OCI-LY1 (cell line): ENCODE data around the gene FCER1A.

ENCODE experiments used
- H2AFZ ChIP-seq: fragments of 200-600 bp; sonication (generic), shearing (Covaris generic); 2 replicates; pipeline ENCODE4 v1.6.0; 2014; ENCODE audit warnings: antibody characterized with exemption, mild to moderate bottlenecking, low read length
- H3F3A ChIP-seq: fragments of 200-600 bp; sonication (generic), shearing (Covaris generic); 2 replicates; pipeline ENCODE4 v1.6.0; 2014; ENCODE audit warnings: mild to moderate bottlenecking, antibody characterized with exemption, low read length, moderate library complexity; ENCODE audit not compliant: insufficient read depth
- H3K27ac ChIP-seq: fragments of 200-600 bp; sonication (generic); 2 replicates; pipeline ENCODE4 v1.5.1; 2014; ENCODE audit warnings: low read length, mixed run types, mild to moderate bottlenecking, low read depth; ENCODE audit not compliant: poor library complexity, severe bottlenecking
- H3K27me3 ChIP-seq: fragments of 200-600 bp; sonication (generic); 2 replicates; pipeline ENCODE4 v1.6.0; 2014; ENCODE audit warnings: antibody characterized with exemption, mild to moderate bottlenecking, low read length, moderate library complexity; ENCODE audit not compliant: insufficient read depth
- H3K36me3 ChIP-seq: fragments of 200-600 bp; sonication (generic); 2 replicates; pipeline ENCODE4 v1.6.1; 2014; ENCODE audit warnings: mild to moderate bottlenecking, antibody characterized with exemption, low read length, moderate library complexity, mixed read lengths; ENCODE audit not compliant: insufficient read depth
- H3K4me1 ChIP-seq: fragments of 200-600 bp; sonication (generic); 2 replicates; pipeline ENCODE4 v1.5.1; 2014; ENCODE audit warnings: mild to moderate bottlenecking, low read length, moderate library complexity; ENCODE audit not compliant: insufficient read depth, severe bottlenecking
- H3K4me2 ChIP-seq: fragments of 200-600 bp; sonication (generic), shearing (Covaris generic); 2 replicates; pipeline ENCODE4 v1.6.1; 2014; ENCODE audit warnings: low read length
- H3K4me3 ChIP-seq: fragments of 200-600 bp; sonication (generic); 2 replicates; pipeline ENCODE4 v1.5.1; 2014; ENCODE audit warnings: low read length, low read depth, mild to moderate bottlenecking, mixed read lengths; ENCODE audit not compliant: poor library complexity, severe bottlenecking
- H3K79me2 ChIP-seq: fragments of 200-600 bp; shearing (Covaris generic); 2 replicates; pipeline ENCODE4 v1.6.1; 2016; ENCODE audit warnings: mixed run types, low read length, mixed read lengths; ENCODE audit not compliant: insufficient read depth
- H3K9ac ChIP-seq: fragments of 200-600 bp; sonication (generic), shearing (Covaris generic); 2 replicates; pipeline ENCODE4 v1.6.1; 2014; ENCODE audit warnings: mild to moderate bottlenecking, low read length, mixed read lengths
- H3K9me2 ChIP-seq: fragments of 200-600 bp; sonication (generic), shearing (Covaris generic); 2 replicates; pipeline ENCODE4 v1.6.1; 2014; ENCODE audit warnings: low read depth, mild to moderate bottlenecking, low read length, mixed read lengths
- H3K9me3 ChIP-seq: fragments of 200-600 bp; shearing (Covaris generic); 2 replicates; pipeline ENCODE4 v1.6.1; 2014; ENCODE audit warnings: low read length, mixed read lengths
- H4K20me1 ChIP-seq: fragments of 200-600 bp; sonication (generic), shearing (Covaris generic); 2 replicates; pipeline ENCODE4 v1.6.0; 2016; ENCODE audit warnings: mild to moderate bottlenecking, low read length; ENCODE audit not compliant: insufficient read depth
- EZH2 ChIP-seq: fragments of 200-600 bp; sonication (generic), shearing (Covaris generic); IDR thresholded peaks from 2 replicates; pipeline ENCODE4 v1.8.0; 2017; ENCODE audit warnings: borderline replicate concordance, mixed run types, mild to moderate bottlenecking, antibody characterized with exemption, low read length, moderate library complexity, mixed read lengths
- TF ChIP-seq, protein P1 (sequence below): fragments of 200-600 bp; sonication (generic), shearing (Covaris generic); IDR thresholded peaks from 2 replicates; pipeline ENCODE4 v1.5.1; 2017; ENCODE audit warnings: mild to moderate bottlenecking, antibody characterized with exemption, low read length, moderate library complexity, mixed read lengths

FCER1A gene

DNA sequence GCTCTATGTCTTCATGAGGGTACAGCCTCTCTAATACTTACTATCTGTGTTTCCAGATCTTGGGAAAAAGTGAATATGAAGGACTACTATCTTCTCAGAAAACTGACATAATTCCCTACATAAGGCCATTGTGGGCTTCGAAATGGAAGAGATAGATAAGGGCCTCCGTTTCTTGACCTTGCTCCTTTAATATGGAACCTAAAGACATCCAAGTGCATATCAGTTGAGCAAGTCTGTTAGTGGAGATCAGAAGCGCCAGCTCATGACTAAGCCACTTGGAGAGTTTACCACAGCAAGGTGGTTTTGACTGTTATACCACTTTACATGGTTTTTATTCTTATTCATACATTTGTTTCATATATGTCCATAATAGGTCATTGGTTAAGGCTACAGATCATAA lies 35.3 kb upstream of the FCER1A start:
- Histone ChIP-seq H3K36me3 (no peaks in the 10 kb centered on the region), H3K9me2 (no peaks in the 10 kb centered on the region), H3K9me3 (no peaks in the 10 kb centered on the region), H3K4me1 (no peaks in the 10 kb centered on the region), H3K4me3 (no peak overlapping the region), H3K27ac (no peak overlapping the region), H3K9ac (no peak overlapping the region), H3K4me2 (no peak overlapping the region), H4K20me1 (no peaks in the 10 kb centered on the region), H3K79me2 (no peaks in the 10 kb centered on the region), H3K27me3 (no peaks in the 10 kb centered on the region), H2AFZ (no peak overlapping the region), H3F3A (no peaks in the 10 kb centered on the region)
- no peak for TF ChIP-seq EZH2
- TF ChIP-seq, protein P1, sequence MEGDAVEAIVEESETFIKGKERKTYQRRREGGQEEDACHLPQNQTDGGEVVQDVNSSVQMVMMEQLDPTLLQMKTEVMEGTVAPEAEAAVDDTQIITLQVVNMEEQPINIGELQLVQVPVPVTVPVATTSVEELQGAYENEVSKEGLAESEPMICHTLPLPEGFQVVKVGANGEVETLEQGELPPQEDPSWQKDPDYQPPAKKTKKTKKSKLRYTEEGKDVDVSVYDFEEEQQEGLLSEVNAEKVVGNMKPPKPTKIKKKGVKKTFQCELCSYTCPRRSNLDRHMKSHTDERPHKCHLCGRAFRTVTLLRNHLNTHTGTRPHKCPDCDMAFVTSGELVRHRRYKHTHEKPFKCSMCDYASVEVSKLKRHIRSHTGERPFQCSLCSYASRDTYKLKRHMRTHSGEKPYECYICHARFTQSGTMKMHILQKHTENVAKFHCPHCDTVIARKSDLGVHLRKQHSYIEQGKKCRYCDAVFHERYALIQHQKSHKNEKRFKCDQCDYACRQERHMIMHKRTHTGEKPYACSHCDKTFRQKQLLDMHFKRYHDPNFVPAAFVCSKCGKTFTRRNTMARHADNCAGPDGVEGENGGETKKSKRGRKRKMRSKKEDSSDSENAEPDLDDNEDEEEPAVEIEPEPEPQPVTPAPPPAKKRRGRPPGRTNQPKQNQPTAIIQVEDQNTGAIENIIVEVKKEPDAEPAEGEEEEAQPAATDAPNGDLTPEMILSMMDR, result no peak

DNA sequence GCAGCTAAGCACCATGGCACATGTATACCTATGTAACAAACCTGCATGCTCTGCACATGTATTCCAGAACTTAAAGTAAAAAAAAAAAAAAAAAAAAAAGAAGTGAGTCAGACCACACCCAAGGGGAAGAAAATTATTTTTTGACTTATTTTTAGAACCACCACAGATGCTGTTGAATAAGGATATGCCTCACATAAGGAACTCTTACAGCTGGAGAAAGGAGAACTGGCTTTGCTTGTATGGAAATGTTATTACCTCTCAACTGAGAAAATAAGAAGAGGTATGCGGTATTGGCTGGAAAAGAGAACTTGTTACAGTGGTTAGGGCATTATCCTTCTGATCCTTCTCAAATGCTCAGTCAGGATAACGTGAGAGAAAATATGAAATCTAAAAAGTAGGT lies 27.5 kb upstream of the FCER1A start:
- no peaks in the 10 kb centered on the region for H4K20me1 ChIP-seq
- no peaks in the 10 kb centered on the region for H3K79me2 ChIP-seq
- H3K27me3 ChIP-seq, result no peaks in the 10 kb centered on the region
- no peak overlapping the region for H2AFZ ChIP-seq
- H3K27ac ChIP-seq, result no peak overlapping the region
- no peaks in the 10 kb centered on the region for H3F3A ChIP-seq
- no peaks in the 10 kb centered on the region for H3K4me1 ChIP-seq
- no peaks in the 10 kb centered on the region for H3K36me3 ChIP-seq
- TF ChIP-seq, protein P1, result no peak
- no peak for TF ChIP-seq EZH2
- H3K9me2 ChIP-seq, result no peaks in the 10 kb centered on the region
- no peak overlapping the region for H3K9ac ChIP-seq
- no peak overlapping the region for H3K4me2 ChIP-seq
- H3K9me3 ChIP-seq, result no peaks in the 10 kb centered on the region
- no peak overlapping the region for H3K4me3 ChIP-seq

DNA sequence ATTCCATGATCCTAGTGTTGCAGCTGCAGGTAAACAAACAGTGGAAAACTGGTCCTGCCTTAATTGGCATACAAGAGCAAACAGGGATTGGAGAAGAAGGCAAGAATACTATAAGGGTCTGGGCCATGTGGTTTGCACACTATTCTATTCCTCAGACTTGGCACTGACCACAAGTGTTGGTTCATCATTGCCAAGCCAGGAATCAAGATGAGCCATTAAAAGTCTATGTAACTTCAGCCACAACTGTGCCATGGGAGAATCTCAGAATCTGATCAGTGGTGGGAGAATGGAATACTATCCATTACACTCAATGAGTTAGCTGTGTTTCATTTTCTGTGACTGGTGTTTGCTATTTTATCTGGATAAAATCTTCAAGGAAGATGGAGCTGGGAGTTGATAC lies 26.2 kb upstream of the FCER1A start:
- Histone ChIP-seq H3K9ac (no peak overlapping the region), H2AFZ (no peak overlapping the region), H3K9me3 (no peaks in the 10 kb centered on the region), H3K4me3 (no peak overlapping the region), H3K4me2 (no peak overlapping the region), H3K36me3 (no peaks in the 10 kb centered on the region), H3K4me1 (no peaks in the 10 kb centered on the region), H3K27me3 (no peaks in the 10 kb centered on the region), H4K20me1 (no peaks in the 10 kb centered on the region), H3K27ac (no peak overlapping the region), H3K79me2 (no peaks in the 10 kb centered on the region), H3K9me2 (no peaks in the 10 kb centered on the region), H3F3A (no peaks in the 10 kb centered on the region)
- TF ChIP-seq, protein P1, result no peak
- TF ChIP-seq EZH2, result no peak
